ENCODE data around the gene WDR75. TPM values are rescaled to one million over a fixed set of nuclear protein-coding genes. Genes with fewer than 3 reads are reported as not detected.
"Not testable (repeated sequence)": the region's sequence is repeated elsewhere in the genome, so short reads cannot be mapped to it uniquely, and the experiment has no call there.

WDR75 gene
- total and polyA plus RNA-seq, 12 donors: 23.7 to 73.9 (median 39.7) TPM

GRCh38 chr2:189427872-189428271 lies 13.4 kb upstream of the WDR75 start:
- no peaks in the 10 kb centered on the region for H3K4me1 ChIP-seq (replicated peaks in 1 of 2)
- 91 to 96% (median 94%) methylated on average over 2 of the region's 2 CpGs for WGBS, 4 donors
- TF ChIP-seq CTCF (IDR thresholded peaks at IDR 0.05): no peak
- TF ChIP-seq POLR2A (IDR thresholded peaks at IDR 0.05): no peak
- H3K27ac ChIP-seq: no peak overlapping the region
- DNase-seq: no peak
- H3K36me3 ChIP-seq (replicated peaks in 1 of 2): no peaks in the 10 kb centered on the region
- H3K4me3 ChIP-seq: no peak overlapping the region
- no peaks in the 10 kb centered on the region for H3K9me3 ChIP-seq (replicated peaks in 1 of 3)
- intact Hi-C loops (cut with DNase I): no loop called here
- H3K27me3 ChIP-seq: no peaks in the 10 kb centered on the region

GRCh38 chr2:189430448-189430847 lies 10.8 kb upstream of the WDR75 start:
- H3K4me3 ChIP-seq; H3K27ac ChIP-seq; H3K9me3 ChIP-seq (replicated peaks in 1 of 3); H3K36me3 ChIP-seq (replicated peaks in 1 of 2); H3K4me1 ChIP-seq (replicated peaks in 1 of 2); H3K27me3 ChIP-seq; DNase-seq; intact Hi-C loops (cut with DNase I): not testable (repeated sequence)
- 80 to 97% (median 91%) methylated on average over 2 of the region's 2 CpGs; no CpG with 5 or more reads in 1 of the 4 donors for WGBS, 4 donors

GRCh38 chr2:189435803-189436202 lies 5.5 kb upstream of the WDR75 start:
- WGBS, 4 donors: 91 to 97% (median 96%) methylated on average over 4 of the region's 4 CpGs
- H3K27me3 ChIP-seq; DNase-seq; H3K9me3 ChIP-seq (replicated peaks in 1 of 3); H3K4me3 ChIP-seq; H3K36me3 ChIP-seq (replicated peaks in 1 of 2); H3K4me1 ChIP-seq (replicated peaks in 1 of 2); H3K27ac ChIP-seq; intact Hi-C loops (cut with DNase I): not testable (repeated sequence)

GRCh38 chr2:189437926-189438325 lies 3.3 kb upstream of the WDR75 start:
- Histone ChIP-seq H3K4me3 (no peak overlapping the region), H3K27ac (no peak overlapping the region), H3K4me1 (replicated peaks in 1 of 2) (peaks cover 19 to 20% of the 10 kb centered on the region in 2 donors), H3K27me3 (no peaks in the 10 kb centered on the region), H3K36me3 (replicated peaks in 1 of 2) (no peaks in the 10 kb centered on the region), H3K9me3 (replicated peaks in 1 of 3) (no peaks in the 10 kb centered on the region)
- WGBS, 4 donors: 69 to 78% (median 77%) methylated on average over 1 of the region's 1 CpG
- intact Hi-C loops (cut with DNase I): no loop called here
- TF ChIP-seq POLR2A (IDR thresholded peaks at IDR 0.05) (no peak), CTCF (IDR thresholded peaks at IDR 0.05) (no peak)
- DNase-seq: no peak

- DNase-seq: no peak
- peaks cover 20 to 34% of the 10 kb centered on the region in 2 donors for H3K4me1 ChIP-seq (replicated peaks in 1 of 2)
- no peak overlapping the region for H3K27ac ChIP-seq
- intact Hi-C loops (cut with DNase I): no loop called here
- no peaks in the 10 kb centered on the region for H3K27me3 ChIP-seq
- no peak overlapping the region for H3K4me3 ChIP-seq
- H3K9me3 ChIP-seq (replicated peaks in 1 of 3): no peaks in the 10 kb centered on the region
- TF ChIP-seq CTCF (IDR thresholded peaks at IDR 0.05): no peak
- TF ChIP-seq POLR2A (IDR thresholded peaks at IDR 0.05): no peak
- WGBS, 4 donors: 86 to 93% (median 88%) methylated on average over 1 of the region's 1 CpG
- no peaks in the 10 kb centered on the region for H3K36me3 ChIP-seq (replicated peaks in 1 of 2)
Observed at GRCh38 chr2:189439342-189439741, 1.9 kb upstream of the WDR75 start.

Data from adrenal gland (tissue), 12 donors.